Suprapubic skin (tissue), 4 donors: Measurements from ENCODE around the gene SHOX. TPM values are rescaled to one million over a fixed set of nuclear protein-coding genes. Genes with fewer than 3 reads are reported as not detected.

Experiments used
- DNase-seq, 2 donors: peaks; one replicate each; pipeline ENCODE4 v3.0.0-alpha.2; 2019; ENCODE audit warnings: low spot score in 2 of 2
- H3K27ac ChIP-seq: fragments of 200-600 bp; sonication (generic); one replicate; pipeline ENCODE4 v1.5.1; 2019
- H3K27me3 ChIP-seq: fragments of 200-600 bp; sonication (generic); one replicate; pipeline ENCODE4 v1.5.1; 2019
- H3K36me3 ChIP-seq: fragments of 200-600 bp; sonication (generic); one replicate; pipeline ENCODE4 v1.5.1; 2019
- H3K4me1 ChIP-seq: fragments of 200-600 bp; sonication (generic); one replicate; pipeline ENCODE4 v1.5.1; 2019
- H3K4me3 ChIP-seq: fragments of 200-600 bp; sonication (generic); one replicate; pipeline ENCODE4 v1.5.1; 2019; ENCODE audit warnings: mild to moderate bottlenecking
- H3K9me3 ChIP-seq: fragments of 200-600 bp; sonication (generic); one replicate; pipeline ENCODE4 v1.5.1; 2019
- EP300 ChIP-seq: sonication (generic); formaldehyde crosslinking; IDR thresholded peaks from one replicate; pipeline ENCODE4 v1.6.1; 2017; ENCODE audit warnings: antibody characterized with exemption
- POLR2A ChIP-seq, 2 donors: fragments of 450-650 bp; IDR thresholded peaks; one replicate each; pipeline ENCODE4 v1.6.1; 2017; ENCODE audit warnings: antibody characterized with exemption in 2 of 2, mild to moderate bottlenecking in 2 of 2, moderate library complexity in 2 of 2
- POLR2AphosphoS5 ChIP-seq, 3 donors: sonication (generic); formaldehyde crosslinking; IDR thresholded peaks; one replicate each; pipeline ENCODE4 v1.6.1; 2017; ENCODE audit warnings: antibody characterized with exemption in 3 of 3
- WGBS: methylation state at CpG from one replicate; pipeline ENCODE4 v1.1.5; 2018; 5-methylcytosine and 5-hydroxymethylcytosine counted together
- total RNA-seq, 4 donors: library from RNA; depleted of rRNA; stranded (reverse); fragments of >200 nt; gene quantifications; one replicate each; pipeline ENCODE4 v1.1.0, GENCODE V29; 2016
- TF ChIP-seq, protein P1 (sequence below), 2 donors: fragments of 200-600 bp in 1 of 2; fragments of 450-650 bp in 1 of 2; sonication (generic) in 1 of 2; IDR thresholded peaks; one replicate each; pipeline ENCODE4 v1.5.1; 2016 to 2019; ENCODE audit warnings: antibody characterized with exemption in 2 of 2, mild to moderate bottlenecking in 1 of 2, moderate library complexity in 1 of 2

Gene SHOX
- total RNA-seq: under 1 TPM in 3 of 4 donors, not detected in 1; 0.16 to 0.32 (median 0.23) TPM

DNA sequence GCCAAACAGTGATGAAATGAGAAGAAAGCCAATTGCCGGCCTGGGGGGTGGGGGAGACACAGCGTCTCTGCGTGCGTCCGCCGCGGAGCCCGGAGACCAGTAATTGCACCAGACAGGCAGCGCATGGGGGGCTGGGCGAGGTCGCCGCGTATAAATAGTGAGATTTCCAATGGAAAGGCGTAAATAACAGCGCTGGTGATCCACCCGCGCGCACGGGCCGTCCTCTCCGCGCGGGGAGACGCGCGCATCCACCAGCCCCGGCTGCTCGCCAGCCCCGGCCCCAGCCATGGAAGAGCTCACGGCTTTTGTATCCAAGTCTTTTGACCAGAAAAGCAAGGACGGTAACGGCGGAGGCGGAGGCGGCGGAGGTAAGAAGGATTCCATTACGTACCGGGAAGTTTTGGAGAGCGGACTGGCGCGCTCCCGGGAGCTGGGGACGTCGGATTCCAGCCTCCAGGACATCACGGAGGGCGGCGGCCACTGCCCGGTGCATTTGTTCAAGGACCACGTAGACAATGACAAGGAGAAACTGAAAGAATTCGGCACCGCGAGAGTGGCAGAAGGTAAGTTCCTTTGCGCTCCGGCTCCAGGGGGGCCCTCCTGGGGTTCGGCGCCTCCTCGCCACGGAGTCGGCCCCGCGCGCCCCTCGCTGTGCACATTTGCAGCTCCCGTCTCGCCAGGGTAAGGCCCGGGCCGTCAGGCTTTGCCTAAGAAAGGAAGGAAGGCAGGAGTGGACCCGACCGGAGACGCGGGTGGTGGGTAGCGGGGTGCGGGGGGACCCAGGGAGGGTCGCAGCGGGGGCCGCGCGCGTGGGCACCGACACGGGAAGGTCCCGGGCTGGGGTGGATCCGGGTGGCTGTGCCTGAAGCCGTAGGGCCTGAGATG is at the start of gene SHOX:
SHOX (plus strand) TSS at position 180 of the 885 bp plus-strand sequence; CDS start at position 287, 107 bp downstream.
- Histone ChIP-seq H3K9me3 (no peaks in the 10 kb centered on the region), H3K27me3 (peaks cover 81% of the 10 kb centered on the region), H3K4me3 (peak within 1 kb of the TSS; percentile 24), H3K27ac (no peak within 1 kb of the TSS), H3K36me3 (no peaks in the 10 kb centered on the region), H3K4me1 (no peaks in the 10 kb centered on the region)
- 2% methylated on average over 66 of the region's 84 CpGs for WGBS
- peak in 1 of 2 donors; percentile 69 for DNase-seq
- TF ChIP-seq POLR2A (IDR thresholded peaks at IDR 0.05): no peak
- TF ChIP-seq POLR2AphosphoS5 (IDR thresholded peaks at IDR 0.05): no peak
- no peak for TF ChIP-seq EP300
- TF ChIP-seq, protein P1, sequence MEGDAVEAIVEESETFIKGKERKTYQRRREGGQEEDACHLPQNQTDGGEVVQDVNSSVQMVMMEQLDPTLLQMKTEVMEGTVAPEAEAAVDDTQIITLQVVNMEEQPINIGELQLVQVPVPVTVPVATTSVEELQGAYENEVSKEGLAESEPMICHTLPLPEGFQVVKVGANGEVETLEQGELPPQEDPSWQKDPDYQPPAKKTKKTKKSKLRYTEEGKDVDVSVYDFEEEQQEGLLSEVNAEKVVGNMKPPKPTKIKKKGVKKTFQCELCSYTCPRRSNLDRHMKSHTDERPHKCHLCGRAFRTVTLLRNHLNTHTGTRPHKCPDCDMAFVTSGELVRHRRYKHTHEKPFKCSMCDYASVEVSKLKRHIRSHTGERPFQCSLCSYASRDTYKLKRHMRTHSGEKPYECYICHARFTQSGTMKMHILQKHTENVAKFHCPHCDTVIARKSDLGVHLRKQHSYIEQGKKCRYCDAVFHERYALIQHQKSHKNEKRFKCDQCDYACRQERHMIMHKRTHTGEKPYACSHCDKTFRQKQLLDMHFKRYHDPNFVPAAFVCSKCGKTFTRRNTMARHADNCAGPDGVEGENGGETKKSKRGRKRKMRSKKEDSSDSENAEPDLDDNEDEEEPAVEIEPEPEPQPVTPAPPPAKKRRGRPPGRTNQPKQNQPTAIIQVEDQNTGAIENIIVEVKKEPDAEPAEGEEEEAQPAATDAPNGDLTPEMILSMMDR (IDR thresholded peaks at IDR 0.05): no peak

DNA sequence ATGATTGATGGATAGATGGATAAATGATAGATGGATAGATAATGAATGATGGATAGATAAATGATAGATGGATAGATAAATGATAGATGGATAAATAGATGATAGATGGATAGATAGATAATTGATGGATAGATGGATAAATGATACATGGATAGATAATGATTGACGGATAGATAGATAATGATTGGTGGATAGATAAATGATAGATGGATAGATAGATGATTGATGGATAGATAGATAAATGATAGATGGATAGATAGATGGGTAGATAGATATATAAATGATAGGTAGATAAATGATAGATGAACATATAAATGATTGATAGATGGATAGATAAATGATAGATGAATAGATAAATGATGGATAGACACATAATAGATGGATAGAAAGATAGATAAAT is 49.5 kb upstream of the SHOX start:
- Histone ChIP-seq H3K4me1 (no peaks in the 10 kb centered on the region), H3K9me3 (peaks cover 11% of the 10 kb centered on the region), H3K36me3 (no peaks in the 10 kb centered on the region), H3K27ac (no peak overlapping the region), H3K27me3 (no peaks in the 10 kb centered on the region), H3K4me3 (no peak overlapping the region)
- no peak for DNase-seq
- TF ChIP-seq, protein P1 (IDR thresholded peaks at IDR 0.05): no peak
- TF ChIP-seq POLR2AphosphoS5 (IDR thresholded peaks at IDR 0.05) (no peak), POLR2A (IDR thresholded peaks at IDR 0.05) (no peak), EP300 (no peak)
- WGBS: 93% methylated on average over 1 of the region's 1 CpG

DNA sequence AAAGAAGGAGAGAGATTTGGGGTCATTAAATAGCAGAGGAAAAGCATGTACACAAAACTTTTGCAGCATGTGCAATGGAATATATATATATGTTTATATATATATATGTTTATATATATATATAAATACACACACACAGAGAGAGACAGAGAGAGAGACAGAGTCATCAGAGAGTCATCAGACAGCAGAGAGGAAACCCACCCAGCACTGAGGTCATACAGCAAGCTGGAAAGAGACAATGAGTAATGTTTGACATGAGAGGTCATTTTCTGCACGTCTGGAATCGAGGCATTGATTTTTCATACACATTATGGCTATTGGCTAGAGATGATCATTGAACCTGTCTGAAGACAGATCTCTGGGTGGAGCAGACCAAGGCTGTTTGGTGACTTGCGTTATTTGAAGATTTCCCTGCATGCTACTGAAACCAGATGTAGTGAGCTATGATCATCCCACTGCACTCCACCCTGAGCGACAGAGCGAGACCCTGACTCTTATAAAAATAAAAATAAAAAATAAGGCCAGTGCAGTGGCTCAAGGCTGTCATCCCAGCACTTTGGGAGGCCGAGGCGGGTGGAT is 48.8 kb upstream of the SHOX start:
- no peak overlapping the region for H3K4me3 ChIP-seq
- peaks cover 5% of the 10 kb centered on the region for H3K9me3 ChIP-seq
- H3K27ac ChIP-seq: no peak overlapping the region
- no peak for DNase-seq
- no peaks in the 10 kb centered on the region for H3K27me3 ChIP-seq
- no peaks in the 10 kb centered on the region for H3K4me1 ChIP-seq
- 72% methylated on average over 7 of the region's 7 CpGs for WGBS
- no peaks in the 10 kb centered on the region for H3K36me3 ChIP-seq
- TF ChIP-seq POLR2A (IDR thresholded peaks at IDR 0.05) (no peak), EP300 (no peak), POLR2AphosphoS5 (IDR thresholded peaks at IDR 0.05) (no peak)
- TF ChIP-seq, protein P1 (IDR thresholded peaks at IDR 0.05): no peak

DNA sequence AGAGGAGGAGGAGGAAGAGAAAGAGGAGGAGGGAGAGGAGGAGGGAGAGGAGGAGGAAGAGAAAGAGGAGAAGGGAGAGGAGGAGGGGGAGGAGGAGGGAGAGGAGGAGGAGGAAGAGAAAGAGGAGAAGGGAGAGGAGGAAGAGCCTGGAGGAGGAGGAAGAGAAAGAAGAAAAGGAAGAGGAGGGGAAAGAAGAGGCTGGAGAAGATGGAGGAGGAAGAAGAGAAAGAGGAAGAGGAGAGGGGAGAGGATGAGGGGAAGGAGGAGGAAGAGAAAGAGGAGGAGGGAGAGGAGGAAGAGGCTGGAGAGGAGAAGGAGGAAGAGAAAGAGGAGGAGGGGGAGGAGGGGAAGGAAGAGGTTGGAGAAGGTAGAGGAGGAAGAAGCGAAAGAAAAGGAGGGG is 46.0 kb upstream of the SHOX start:
- Histone ChIP-seq H3K9me3 (no peaks in the 10 kb centered on the region), H3K4me1 (no peaks in the 10 kb centered on the region), H3K4me3 (no peak overlapping the region), H3K27me3 (no peaks in the 10 kb centered on the region), H3K27ac (no peak overlapping the region), H3K36me3 (no peaks in the 10 kb centered on the region)
- DNase-seq: no peak
- TF ChIP-seq POLR2A (IDR thresholded peaks at IDR 0.05) (no peak), EP300 (no peak), POLR2AphosphoS5 (IDR thresholded peaks at IDR 0.05) (no peak)
- TF ChIP-seq, protein P1 (IDR thresholded peaks at IDR 0.05): no peak
- 46% methylated on average over 1 of the region's 1 CpG for whole genome bisulfite sequencing
